HG03558 (cell line): ENCODE data around the gene GTPBP8.
"Not testable (repeated sequence)": the region's sequence is repeated elsewhere in the genome, so short reads cannot be mapped to it uniquely, and the experiment has no call there.

Source experiments
- ATAC-seq: cut with Tn5 transposase; IDR thresholded peaks from one replicate; pipeline ENCODE4 v1.9.1; 2021; ENCODE audit warnings: moderate number of reproducible peaks; ENCODE audit not compliant: unreplicated experiment; ENCODE audit errors: extremely low read depth

The GTPBP8 gene

DNA sequence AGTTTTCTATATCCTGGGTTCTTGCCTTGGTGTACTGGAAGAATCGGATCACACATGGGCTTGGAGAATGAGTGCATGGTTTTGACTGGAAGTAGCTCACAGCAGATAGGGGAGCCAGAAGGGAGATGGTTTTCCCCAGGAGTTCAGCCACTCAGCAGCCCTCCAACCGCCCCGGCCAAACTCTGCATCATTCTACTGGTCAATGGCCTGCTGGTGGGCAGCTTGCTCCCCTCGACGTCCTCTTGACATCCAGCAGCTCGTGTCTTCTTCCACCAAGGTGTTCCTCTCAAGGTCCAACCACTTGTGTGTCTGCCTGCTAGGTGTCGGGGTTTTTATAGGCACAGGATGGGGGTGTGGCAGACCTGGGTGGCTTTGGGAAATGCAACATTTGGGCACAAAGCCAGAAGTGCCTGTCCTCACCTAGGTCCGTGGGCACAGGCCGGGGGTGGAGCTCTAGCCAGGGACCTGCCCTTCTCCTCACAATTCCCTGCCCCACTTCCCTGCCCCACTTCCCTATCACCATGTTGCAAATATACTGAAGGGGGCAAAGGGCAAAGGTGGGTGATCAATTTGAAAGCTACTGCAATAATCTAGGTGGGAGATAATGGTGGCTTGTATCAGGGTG is 3.0 kb upstream of the GTPBP8 start:
- ATAC-seq, result no peak

DNA sequence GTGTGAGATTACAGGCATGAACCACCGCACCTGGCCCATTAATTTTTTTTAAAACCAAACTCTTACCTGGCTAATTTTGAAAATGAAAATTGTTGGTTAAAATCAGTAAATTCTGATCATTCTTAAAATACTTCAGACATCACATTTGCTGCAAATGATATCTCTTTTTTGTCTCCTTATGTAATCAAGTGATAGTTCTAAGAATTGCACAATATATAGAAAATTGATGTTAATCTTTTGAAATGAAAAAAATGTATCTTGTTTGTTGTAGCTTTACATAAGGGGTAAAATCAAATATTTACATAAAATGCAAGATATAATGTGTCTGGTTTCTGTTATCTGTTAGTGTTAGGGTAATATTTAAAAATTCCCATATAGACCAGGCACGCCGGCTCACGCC is 5.0 kb downstream of the GTPBP8 start:
- no peak for ATAC-seq

DNA sequence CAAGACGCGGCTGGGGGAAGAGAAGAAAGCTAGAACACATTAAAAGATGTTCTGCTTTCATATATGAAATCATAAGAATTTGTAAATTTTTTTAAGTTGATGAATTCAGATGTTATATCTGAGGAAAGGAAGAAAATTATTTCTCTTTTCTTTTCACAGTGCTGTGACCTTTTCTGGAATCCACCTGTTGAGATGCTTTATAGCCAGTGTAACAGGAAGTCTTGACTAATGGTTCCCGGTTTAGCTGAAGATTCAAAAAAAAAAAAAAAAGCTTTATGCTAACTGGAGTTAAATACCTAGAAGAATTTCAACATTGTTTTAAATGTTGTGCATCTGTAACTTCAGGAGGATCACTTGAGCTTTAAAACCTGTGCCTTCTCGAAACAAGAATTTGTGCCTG is 9.9 kb downstream of the GTPBP8 start:
- ATAC-seq, result no peak

GRCh38 chr3:113002037-113002436 is 11.3 kb downstream of the GTPBP8 start:
- no peak for ATAC-seq

DNA sequence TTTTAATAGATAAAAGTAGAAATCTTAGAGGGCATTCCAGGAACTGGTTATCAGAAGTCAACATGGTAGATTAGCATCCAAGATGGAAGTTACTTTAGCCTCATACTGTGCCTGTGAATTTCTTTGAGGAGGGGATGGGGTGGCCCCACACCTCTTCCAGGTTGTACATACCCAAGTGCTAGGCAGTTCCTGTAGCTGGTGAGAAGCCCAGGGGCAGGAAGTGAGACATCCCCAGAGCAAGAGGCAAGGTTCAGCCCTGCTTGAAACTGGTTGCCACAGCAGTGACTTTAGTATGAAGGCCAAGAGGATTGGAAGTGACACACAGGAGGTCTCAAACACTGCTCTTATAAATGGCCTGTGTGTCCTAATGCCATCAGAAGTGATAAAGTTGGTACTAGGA is 11.9 kb downstream of the GTPBP8 start:
- ATAC-seq, result no peak

DNA sequence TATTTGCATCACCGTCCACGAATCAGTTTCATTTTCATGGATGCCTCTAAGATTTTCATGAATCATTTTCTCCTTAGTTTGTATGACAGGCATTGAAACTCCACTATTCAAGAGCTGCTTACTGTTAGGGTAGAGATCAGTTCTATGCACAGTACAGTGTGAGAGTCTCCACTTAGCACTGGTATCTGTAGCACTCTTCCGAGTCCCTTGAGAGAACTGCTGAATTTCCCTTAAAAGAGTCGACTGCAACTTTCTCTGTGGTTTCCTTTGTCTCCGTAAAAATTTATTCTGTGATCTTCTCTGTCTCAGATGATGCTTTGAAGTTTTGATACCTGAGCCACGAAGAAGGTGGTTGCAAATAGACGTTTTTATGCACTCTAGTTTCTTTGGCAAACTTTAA is 14.8 kb downstream of the GTPBP8 start:
- no peak for ATAC-seq

GRCh38 chr3:113006359-113007056 is 15.7 kb downstream of the GTPBP8 start:
- no peak for ATAC-seq

GRCh38 chr3:113008117-113008516 is 17.3 kb downstream of the GTPBP8 start:
- ATAC-seq, result no peak

GRCh38 chr3:113013593-113013992 is 22.8 kb downstream of the GTPBP8 start:
- ATAC-seq, result no peak

DNA sequence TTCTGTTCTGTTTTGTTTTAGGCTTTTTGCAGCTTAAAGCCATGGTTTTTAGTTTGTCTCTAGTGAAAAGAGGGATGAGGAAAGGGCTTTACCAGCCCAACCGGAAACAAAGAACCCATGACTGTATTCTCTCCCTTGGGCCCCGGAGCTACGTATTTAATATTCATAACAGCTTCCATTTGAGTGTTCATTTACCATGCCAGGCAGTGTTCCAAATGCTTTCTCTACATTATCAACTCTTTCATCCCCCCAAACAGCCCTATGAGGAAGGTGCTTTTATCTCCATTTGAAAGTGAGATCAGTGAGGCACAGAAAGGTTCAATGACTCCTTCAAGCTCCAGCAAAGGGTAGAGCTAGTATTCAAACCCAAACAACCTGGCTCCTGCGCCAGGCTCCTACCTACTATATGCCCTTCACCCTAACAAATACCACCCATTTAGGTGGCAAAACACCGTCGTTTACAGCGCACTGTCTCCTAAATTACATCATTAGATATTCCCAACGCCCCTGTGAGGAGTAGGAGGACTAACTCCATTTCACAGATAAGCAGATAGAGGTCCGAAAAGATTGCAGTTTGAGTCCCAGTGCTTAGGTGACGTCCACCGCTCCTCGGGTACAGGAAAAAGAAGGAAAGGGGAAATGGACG is 27.9 kb downstream of the GTPBP8 start:
- no peak for ATAC-seq

DNA sequence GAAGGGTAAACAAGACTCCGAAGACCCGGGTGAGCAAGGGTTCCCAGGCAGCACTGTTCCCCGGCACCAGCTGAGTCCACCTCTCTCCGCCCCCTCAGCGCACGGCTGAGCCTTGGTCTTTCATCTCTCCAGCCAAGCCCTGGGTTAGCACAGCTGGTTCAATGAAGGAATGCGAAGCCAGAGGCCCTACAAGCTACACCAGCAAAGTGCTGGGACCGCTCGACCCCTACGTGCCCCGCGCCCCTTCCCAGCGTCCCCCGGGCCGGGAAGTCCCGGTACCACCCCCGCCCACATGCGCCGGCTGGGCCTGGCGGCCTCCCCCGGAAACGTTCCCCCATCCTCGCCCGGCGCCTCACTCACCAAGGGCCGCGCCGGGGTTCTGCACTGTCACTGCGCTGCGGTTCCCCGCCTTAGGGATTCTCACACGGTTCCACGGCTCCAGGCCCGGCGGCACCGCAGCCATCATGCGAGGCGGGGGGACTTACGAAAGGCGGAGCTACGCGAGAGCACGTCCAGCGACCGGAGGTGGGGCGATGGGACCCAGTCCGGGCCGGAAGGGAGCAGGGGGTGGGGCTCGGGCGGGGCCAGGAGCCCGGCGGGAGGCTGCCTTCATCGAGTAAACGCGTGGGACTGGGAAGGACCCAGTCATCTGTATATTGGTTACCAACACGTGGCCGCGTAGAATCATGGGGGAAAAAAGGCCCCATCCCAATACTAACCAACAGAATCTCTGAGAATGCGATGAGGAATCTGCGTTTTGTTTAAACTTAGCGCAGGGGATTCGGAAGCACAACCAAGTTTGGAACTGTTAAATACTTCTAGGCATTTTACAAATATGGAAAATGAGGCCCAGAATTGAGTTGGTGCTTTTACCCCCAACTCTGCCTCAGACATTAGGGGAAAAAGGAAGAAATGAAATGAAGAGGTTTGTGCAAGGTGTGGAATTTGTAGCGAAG is 28.7 kb downstream of the GTPBP8 start:
- peak; percentile 80 for ATAC-seq

GRCh38 chr3:113021471-113021870 is 30.7 kb downstream of the GTPBP8 start:
- no peak for ATAC-seq

DNA sequence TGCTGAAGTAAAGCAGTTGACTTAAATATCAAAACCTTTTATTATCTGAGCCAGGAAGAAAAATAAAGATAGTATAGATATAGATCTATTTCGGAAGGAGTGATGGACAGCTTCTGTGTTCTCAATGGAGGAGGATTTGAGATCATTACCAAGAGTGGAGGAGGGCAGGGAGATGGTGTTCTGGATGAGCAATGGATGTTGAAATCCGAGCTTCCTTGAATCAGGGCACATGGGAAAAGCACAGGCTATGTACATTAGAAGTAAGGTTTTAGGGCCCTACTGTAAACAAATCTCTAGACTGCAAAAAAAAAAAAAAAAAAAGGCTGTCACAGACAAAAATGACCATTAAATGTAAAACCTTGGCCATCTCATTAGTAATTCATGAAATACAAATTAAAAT is 43.2 kb downstream of the GTPBP8 start:
- ATAC-seq, result no peak

- ATAC-seq, result peak; percentile 68
Measured at GRCh38 chr3:113035387-113035982, 44.7 kb downstream of the GTPBP8 start.

- no peak for ATAC-seq
Measured at GRCh38 chr3:113038328-113038727, 47.5 kb downstream of the GTPBP8 start.

GRCh38 chr3:113039546-113039945 is 48.8 kb downstream of the GTPBP8 start:
- no peak for ATAC-seq

DNA sequence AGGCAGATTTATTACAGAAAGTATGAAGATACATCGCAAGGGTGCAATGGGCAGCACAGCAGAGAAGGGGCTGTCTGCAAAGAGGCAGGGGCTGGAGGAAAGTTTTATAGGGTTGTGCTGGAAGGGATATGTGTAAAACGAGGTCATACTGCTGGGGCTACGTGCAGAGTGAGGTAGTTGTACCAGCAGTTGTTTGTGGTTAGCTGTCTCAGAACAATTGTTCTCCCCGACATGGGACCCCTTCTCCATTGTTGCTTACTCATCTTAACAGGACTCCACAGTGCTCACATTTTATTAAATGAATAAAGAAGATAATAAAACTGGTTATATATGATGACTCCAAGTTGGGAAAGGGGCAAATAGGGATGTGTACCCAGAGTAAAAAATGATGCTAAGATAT is 49.4 kb downstream of the GTPBP8 start:
- no peak for ATAC-seq

GRCh38 chr3:113043686-113044085 is 52.9 kb downstream of the GTPBP8 start:
- no peak for ATAC-seq

DNA sequence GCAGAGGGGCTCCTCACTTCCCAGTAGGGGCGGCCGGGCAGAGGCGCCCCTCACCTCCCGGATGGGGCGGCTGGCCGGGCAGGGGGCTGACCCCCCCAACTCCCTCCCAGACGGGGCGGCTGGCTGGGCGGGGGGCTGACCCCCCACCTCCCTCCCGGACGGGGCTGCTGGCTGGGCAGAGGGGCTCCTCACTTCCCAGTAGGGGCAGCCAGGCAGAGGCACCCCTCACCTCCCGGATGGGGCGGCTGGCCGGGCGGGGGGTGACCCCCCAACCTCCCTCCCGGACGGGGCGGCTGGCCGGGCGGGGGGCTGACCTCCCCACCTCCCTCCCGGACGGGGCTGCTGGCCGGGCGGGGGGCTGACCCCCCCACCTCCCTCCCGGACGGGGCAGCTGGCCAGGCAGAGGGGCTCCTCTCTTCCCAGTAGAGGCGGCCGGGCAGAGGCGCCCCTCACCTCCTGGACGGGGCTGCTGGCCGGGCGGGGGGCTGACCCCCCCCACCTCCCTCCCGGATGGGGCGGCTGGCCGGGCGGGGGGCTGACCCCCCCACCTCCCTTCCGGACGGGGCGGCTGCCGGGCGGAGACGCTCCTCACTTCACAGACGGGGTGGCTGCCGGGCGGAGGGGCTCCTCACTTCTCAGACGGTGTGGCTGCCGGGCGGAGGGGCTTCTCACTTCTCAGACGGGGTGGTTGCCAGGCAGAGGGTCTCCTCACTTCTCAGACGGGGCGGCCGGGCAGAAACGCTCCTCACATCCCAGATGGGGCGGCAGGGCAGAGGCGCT is 55.6 kb downstream of the GTPBP8 start:
- ATAC-seq, result not testable (repeated sequence)
